HepG2 (cell line): ENCODE data around the gene TMEM255B. TPM values are rescaled to one million over a fixed set of nuclear protein-coding genes. Genes with fewer than 3 reads are reported as not detected.

ENCODE experiments used
- LCORL ChIP-seq, 2 experiments: fragments of 450-650 bp in 1 of 2; sonication (generic) in 1 of 2; formaldehyde crosslinking in 1 of 2; IDR thresholded peaks; 2 replicates each; pipeline versions ENCODE4 v1.5.0 to v1.6.1; 2017 to 2020; ENCODE audit warnings: antibody characterized with exemption in 1 of 2, missing genetic modification reagents in 1 of 2
- PHF8 ChIP-seq: sonication (generic); formaldehyde crosslinking; IDR thresholded peaks from 2 replicates; pipeline ENCODE4 v1.5.0; 2020; ENCODE audit warnings: missing genetic modification reagents
- TCF12 ChIP-seq, 2 experiments: fragments of 450-650 bp in 1 of 2; sonication (generic) in 1 of 2; formaldehyde crosslinking in 1 of 2; IDR thresholded peaks; 2 replicates each; pipeline versions ENCODE4 v1.6.1 to v1.8.0; 2017 to 2022; ENCODE audit warnings: antibody characterized with exemption in 1 of 2, mild to moderate bottlenecking in 1 of 2, missing genetic modification reagents in 1 of 2, moderate library complexity in 1 of 2
- ZNF484 ChIP-seq: sonication (generic); formaldehyde crosslinking; IDR thresholded peaks from 2 replicates; pipeline ENCODE4 v1.5.1; 2020; ENCODE audit warnings: mild to moderate bottlenecking, low read depth, missing genetic modification reagents, borderline replicate concordance
- polyA plus RNA-seq, 8 experiments: library from polyadenylated mRNA; depleted of rRNA in 3 of 8; stranded (reverse) in 7 of 8; unstranded in 1 of 8; fragments of >200 nt; fragmentation: Illumina TruSeq in 4 of 8; extraction: Trizol in 4 of 8; gene quantifications; 2 replicates each; pipeline versions ENCODE4 v1.2.1 to v1.2.3, GENCODE V29; 2011 to 2016; ENCODE audit warnings: low read depth in 4 of 8, missing spikeins in 1 of 8, mixed read lengths in 1 of 8; ENCODE audit not compliant: insufficient read depth in 1 of 8
- total RNA-seq, 5 experiments: library from RNA; depleted of rRNA; stranded (reverse); fragments of >200 nt; fragmentation: Illumina TruSeq; extraction: Trizol; gene quantifications; 2 replicates each; pipeline ENCODE4 v1.2.3, GENCODE V29; 2016; ENCODE audit warnings: low read depth in 1 of 5

Gene TMEM255B
- total and polyA plus RNA-seq, 2 of the 13 experiments (the other 11 are each of a cell fraction or from before 2014, with no cell fraction given), result not detected

- no peak for TF ChIP-seq TCF12 (IDR thresholded peaks at IDR 0.05)
- no peak for TF ChIP-seq TCF12 (CRISPR knock-in tag; IDR thresholded peaks at IDR 0.05)
- TF ChIP-seq ZNF484, result no peak
- TF ChIP-seq PHF8 (CRISPR knock-in tag), result no peak
- no peak for TF ChIP-seq LCORL (IDR thresholded peaks at IDR 0.05)
- TF ChIP-seq LCORL (CRISPR knock-in tag; IDR thresholded peaks at IDR 0.05), result no peak
- TF ChIP-seq, all 625 proteins: peak for 0
Measured at GRCh38 chr13:113865427-113865826, 106.4 kb downstream of the TMEM255B start (continued).

Other genes starting within 250 kb of the TMEM255B start
- gene TFDP1, start 174.5 kb upstream of the TMEM255B start, total RNA-seq (2016; rRNA removed; fragmentation: Illumina TruSeq; extraction: Trizol), result 78.3 and 84.2 TPM in 2 replicates
- gene TFDP1, start 174.5 kb upstream of the TMEM255B start, polyA plus RNA-seq (2011; rRNA removed), result 31.6 and 38.0 TPM in 2 replicates
- gene ATP4B, start 101.0 kb upstream of the TMEM255B start, total RNA-seq (2016; rRNA removed; fragmentation: Illumina TruSeq; extraction: Trizol), result not detected in 2 replicates
- not detected in 2 replicates for gene ATP4B, start 101.0 kb upstream of the TMEM255B start, polyA plus RNA-seq (2011; rRNA removed)
- 0.07 TPM in 1 of 2 replicates, not detected in the other for gene GRK1, start 92.0 kb upstream of the TMEM255B start, total RNA-seq (2016; rRNA removed; fragmentation: Illumina TruSeq; extraction: Trizol)
- 0.03 and 0.12 TPM in 2 replicates for gene GRK1, start 92.0 kb upstream of the TMEM255B start, polyA plus RNA-seq (2011; rRNA removed)
- gene GAS6, start 104.8 kb downstream of the TMEM255B start, total RNA-seq (2016; rRNA removed; fragmentation: Illumina TruSeq; extraction: Trizol), result 0.09 and 0.11 TPM in 2 replicates
- 0.21 and 0.24 TPM in 2 replicates for gene GAS6, start 104.8 kb downstream of the TMEM255B start, polyA plus RNA-seq (2011; rRNA removed)
- gene C13orf46, start 214.8 kb downstream of the TMEM255B start, total RNA-seq (2016; rRNA removed; fragmentation: Illumina TruSeq; extraction: Trizol), result not detected in 2 replicates
- gene C13orf46, start 214.8 kb downstream of the TMEM255B start, polyA plus RNA-seq (2011; rRNA removed), result 0.01 TPM in 1 of 2 replicates, not detected in the other